ENCODE data around the gene MGAT3. TPM values are rescaled to one million over a fixed set of nuclear protein-coding genes. Genes with fewer than 3 reads are reported as not detected.

The MGAT3 gene
- total RNA-seq, 1 experiment from 2014 or later = 0.57 TPM

GRCh38 chr22:39532215-39533073 lies 75.6 kb downstream of the MGAT3 start, which contains the start of gene RPS19BP1:
Gene RPS19BP1, minus strand, starts transcription at chr22:39532748. Its CDS starts 10 bp downstream, at chr22:39532738.
- intact Hi-C loops (cut with micrococcal nuclease; ENCODE audit: unreplicated experiment) (loop anchor here (5.0 kb wide), 1 partner anchor 35 kb away; no protein-coding TSS in a partner anchor), in situ Hi-C loops (cut with HindIII; ENCODE audit: low pct_unique_long_range_greater_than_20kb, low sequenced_read_pairs) (no loop called here)
- ATAC-seq = peak; percentile 89
- no TSS peak for BruUV-seq (replicated peaks)
- peaks cover 49% of the 10 kb centered on the region for H3K4me1 ChIP-seq (ENCODE audit: control insufficient read depth, insufficient read depth, low read length)
- POLR2A ChIA-PET = no interaction called here
- H3K9me3 ChIP-seq (ENCODE audit: control insufficient read depth, insufficient read depth, low read depth, low read length) = no peaks in the 10 kb centered on the region
- H3K4me3 ChIP-seq (ENCODE audit: low read depth in 2 of 2, low read length in 2 of 2) = peak within 1 kb of the TSS; percentile 93 to 94
- DNase-seq (ENCODE audit: low read depth, low spot score) = peak; percentile 97
- peaks cover 4% of the 10 kb centered on the region; the same call in 1 of the 2 replicates for H3K36me3 ChIP-seq (ENCODE audit: control insufficient read depth, insufficient read depth, low read length)
- CTCF ChIA-PET = no interaction called here
- H3K27ac ChIP-seq (ENCODE audit: low read length) = peak within 1 kb of the TSS; percentile 93
- TF ChIP-seq, protein P1, sequence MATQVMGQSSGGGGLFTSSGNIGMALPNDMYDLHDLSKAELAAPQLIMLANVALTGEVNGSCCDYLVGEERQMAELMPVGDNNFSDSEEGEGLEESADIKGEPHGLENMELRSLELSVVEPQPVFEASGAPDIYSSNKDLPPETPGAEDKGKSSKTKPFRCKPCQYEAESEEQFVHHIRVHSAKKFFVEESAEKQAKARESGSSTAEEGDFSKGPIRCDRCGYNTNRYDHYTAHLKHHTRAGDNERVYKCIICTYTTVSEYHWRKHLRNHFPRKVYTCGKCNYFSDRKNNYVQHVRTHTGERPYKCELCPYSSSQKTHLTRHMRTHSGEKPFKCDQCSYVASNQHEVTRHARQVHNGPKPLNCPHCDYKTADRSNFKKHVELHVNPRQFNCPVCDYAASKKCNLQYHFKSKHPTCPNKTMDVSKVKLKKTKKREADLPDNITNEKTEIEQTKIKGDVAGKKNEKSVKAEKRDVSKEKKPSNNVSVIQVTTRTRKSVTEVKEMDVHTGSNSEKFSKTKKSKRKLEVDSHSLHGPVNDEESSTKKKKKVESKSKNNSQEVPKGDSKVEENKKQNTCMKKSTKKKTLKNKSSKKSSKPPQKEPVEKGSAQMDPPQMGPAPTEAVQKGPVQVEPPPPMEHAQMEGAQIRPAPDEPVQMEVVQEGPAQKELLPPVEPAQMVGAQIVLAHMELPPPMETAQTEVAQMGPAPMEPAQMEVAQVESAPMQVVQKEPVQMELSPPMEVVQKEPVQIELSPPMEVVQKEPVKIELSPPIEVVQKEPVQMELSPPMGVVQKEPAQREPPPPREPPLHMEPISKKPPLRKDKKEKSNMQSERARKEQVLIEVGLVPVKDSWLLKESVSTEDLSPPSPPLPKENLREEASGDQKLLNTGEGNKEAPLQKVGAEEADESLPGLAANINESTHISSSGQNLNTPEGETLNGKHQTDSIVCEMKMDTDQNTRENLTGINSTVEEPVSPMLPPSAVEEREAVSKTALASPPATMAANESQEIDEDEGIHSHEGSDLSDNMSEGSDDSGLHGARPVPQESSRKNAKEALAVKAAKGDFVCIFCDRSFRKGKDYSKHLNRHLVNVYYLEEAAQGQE (IDR thresholded peaks at IDR 0.05; ENCODE audit: insufficient read depth in 1 of 2, low read depth in 2 of 2, low read length in 1 of 2) = 0 out of 4 replicates have a peak, but pooled peaks of 1 of the 2 experiments have one; percentile 40
- TF ChIP-seq, protein P2, sequence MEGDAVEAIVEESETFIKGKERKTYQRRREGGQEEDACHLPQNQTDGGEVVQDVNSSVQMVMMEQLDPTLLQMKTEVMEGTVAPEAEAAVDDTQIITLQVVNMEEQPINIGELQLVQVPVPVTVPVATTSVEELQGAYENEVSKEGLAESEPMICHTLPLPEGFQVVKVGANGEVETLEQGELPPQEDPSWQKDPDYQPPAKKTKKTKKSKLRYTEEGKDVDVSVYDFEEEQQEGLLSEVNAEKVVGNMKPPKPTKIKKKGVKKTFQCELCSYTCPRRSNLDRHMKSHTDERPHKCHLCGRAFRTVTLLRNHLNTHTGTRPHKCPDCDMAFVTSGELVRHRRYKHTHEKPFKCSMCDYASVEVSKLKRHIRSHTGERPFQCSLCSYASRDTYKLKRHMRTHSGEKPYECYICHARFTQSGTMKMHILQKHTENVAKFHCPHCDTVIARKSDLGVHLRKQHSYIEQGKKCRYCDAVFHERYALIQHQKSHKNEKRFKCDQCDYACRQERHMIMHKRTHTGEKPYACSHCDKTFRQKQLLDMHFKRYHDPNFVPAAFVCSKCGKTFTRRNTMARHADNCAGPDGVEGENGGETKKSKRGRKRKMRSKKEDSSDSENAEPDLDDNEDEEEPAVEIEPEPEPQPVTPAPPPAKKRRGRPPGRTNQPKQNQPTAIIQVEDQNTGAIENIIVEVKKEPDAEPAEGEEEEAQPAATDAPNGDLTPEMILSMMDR (IDR thresholded peaks at IDR 0.05) = no peak
- no peak for TF ChIP-seq TCF7L2 (IDR thresholded peaks at IDR 0.05; ENCODE audit: low read depth, low read length)
- TF ChIP-seq SIN3A (IDR thresholded peaks at IDR 0.05; ENCODE audit: borderline replicate concordance, insufficient read depth, low read depth, low read length) = no peak
- TF ChIP-seq POLR2AphosphoS5 (IDR thresholded peaks at IDR 0.05; ENCODE audit: low read depth, low read length) = peak; percentile 78
- no peaks in the 10 kb centered on the region for H3K27me3 ChIP-seq (ENCODE audit: control insufficient read depth, insufficient read depth, low read length)

DNA sequence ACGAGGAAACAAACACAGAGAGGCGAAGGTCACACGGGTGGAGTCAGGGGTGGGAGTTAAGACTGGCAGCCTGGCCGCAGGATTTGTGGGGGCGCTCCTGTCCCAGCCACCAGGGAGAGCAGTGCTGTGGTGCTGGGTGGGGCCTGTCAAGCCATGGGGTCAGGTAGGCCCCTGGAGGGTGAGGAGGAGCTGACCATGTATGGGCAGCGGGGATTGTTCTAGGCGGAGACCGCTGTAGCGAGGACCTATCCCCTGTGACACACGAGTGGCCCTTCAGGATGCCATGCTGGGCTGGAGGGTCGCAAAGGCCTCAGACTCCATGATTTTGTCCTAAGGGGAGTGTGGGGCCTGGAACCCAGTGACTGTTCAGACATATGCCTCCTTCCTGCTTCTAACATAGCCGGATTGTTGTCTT lies 77.3 kb downstream of the MGAT3 start:
- H3K36me3 ChIP-seq (ENCODE audit: control insufficient read depth, insufficient read depth, low read length) = peaks cover 4% of the 10 kb centered on the region; the same call in 1 of the 2 replicates
- ChIA-PET CTCF (interaction anchor here (0.6 to 0.8 kb wide), 2 partner anchors 502 to 546 kb away, joined by 3 to 5 read pairs; no protein-coding TSS in a partner anchor), POLR2A (interaction anchor here (0.6 kb wide), 1 partner anchor 84 kb away, joined by 4 read pairs; no protein-coding TSS in a partner anchor)
- peak overlapping the region; percentile 48; the same call in 1 of the 2 replicates for H3K27ac ChIP-seq (ENCODE audit: low read length)
- no peaks in the 10 kb centered on the region for H3K27me3 ChIP-seq (ENCODE audit: control insufficient read depth, insufficient read depth, low read length)
- intact Hi-C loops (cut with micrococcal nuclease; ENCODE audit: unreplicated experiment) (loop anchor here (5.0 kb wide), 1 partner anchor 37 kb away; no protein-coding TSS in a partner anchor), in situ Hi-C loops (cut with HindIII; ENCODE audit: low pct_unique_long_range_greater_than_20kb, low sequenced_read_pairs) (no loop called here)
- H3K4me3 ChIP-seq (ENCODE audit: low read depth in 2 of 2, low read length in 2 of 2) = no peak overlapping the region
- peaks cover 33% of the 10 kb centered on the region for H3K4me1 ChIP-seq (ENCODE audit: control insufficient read depth, insufficient read depth, low read length)
- H3K9me3 ChIP-seq (ENCODE audit: control insufficient read depth, insufficient read depth, low read depth, low read length) = no peaks in the 10 kb centered on the region
- TF ChIP-seq, protein P1 (IDR thresholded peaks at IDR 0.05; ENCODE audit: insufficient read depth in 1 of 2, low read depth in 2 of 2, low read length in 1 of 2) = no peak
- no peak for TF ChIP-seq SIN3A (IDR thresholded peaks at IDR 0.05; ENCODE audit: borderline replicate concordance, insufficient read depth, low read depth, low read length)
- no TSS peak for BruUV-seq (replicated peaks)
- ATAC-seq (no peak), DNase-seq (ENCODE audit: low read depth, low spot score) (no peak)
